WTC11 (cell line): ENCODE measurements around the gene CHRNG.

Experiments
- ATF1 ChIP-seq: sonication (generic); formaldehyde crosslinking; IDR thresholded peaks from 2 replicates; pipeline ENCODE4 v1.8.1; 2023; ENCODE audit warnings: mild to moderate bottlenecking, moderate library complexity, missing genetic modification reagents
- SP1 ChIP-seq: sonication (generic); formaldehyde crosslinking; conservative IDR thresholded peaks from 2 replicates; pipeline ENCODE4 v1.8.1; 2022; ENCODE audit warnings: missing genetic modification reagents
- TEAD1 ChIP-seq: sonication (generic); formaldehyde crosslinking; IDR thresholded peaks from 2 replicates; pipeline ENCODE4 v1.8.0; 2022; ENCODE audit warnings: mild to moderate bottlenecking, missing genetic modification reagents
- TF ChIP-seq, protein P1 (sequence below): fragments of 250-450 bp; sonication (Bioruptor Pico); IDR thresholded peaks from 2 replicates; pipeline ENCODE4 v1.9.0; 2021; ENCODE audit warnings: moderate library complexity, mild to moderate bottlenecking, inconsistent platforms, borderline replicate concordance

DNA sequence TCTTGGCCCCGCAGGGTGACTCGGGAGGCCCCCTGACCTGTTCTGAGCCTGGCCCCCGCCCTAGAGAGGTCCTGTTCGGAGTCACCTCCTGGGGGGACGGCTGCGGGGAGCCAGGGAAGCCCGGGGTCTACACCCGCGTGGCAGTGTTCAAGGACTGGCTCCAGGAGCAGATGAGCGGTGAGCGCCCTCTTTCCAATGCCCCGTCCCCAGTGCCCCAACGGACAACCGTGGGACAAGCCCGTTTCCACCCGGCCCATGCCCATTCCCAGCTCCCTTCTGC lies 16.1 kb upstream of the CHRNG start:
- TF ChIP-seq SP1 (CRISPR knock-in tag) = no peak
- TF ChIP-seq TEAD1 (CRISPR knock-in tag) = no peak
- TF ChIP-seq, protein P1, sequence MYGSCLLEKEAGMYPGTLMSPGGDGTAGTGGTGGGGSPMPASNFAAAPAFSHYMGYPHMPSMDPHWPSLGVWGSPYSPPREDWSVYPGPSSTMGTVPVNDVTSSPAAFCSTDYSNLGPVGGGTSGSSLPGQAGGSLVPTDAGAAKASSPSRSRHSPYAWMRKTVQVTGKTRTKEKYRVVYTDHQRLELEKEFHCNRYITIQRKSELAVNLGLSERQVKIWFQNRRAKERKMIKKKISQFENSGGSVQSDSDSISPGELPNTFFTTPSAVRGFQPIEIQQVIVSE = no peak
- TF ChIP-seq ATF1 (CRISPR knock-in tag) = no peak
